HG03521 (cell line): ENCODE results near the gene HSFY1.
"Not testable (repeated sequence)": the region's sequence is repeated elsewhere in the genome, so short reads cannot be mapped to it uniquely, and the experiment has no call there.

Experiments
- ATAC-seq: cut with Tn5 transposase; IDR thresholded peaks from one replicate; pipeline ENCODE4 v1.9.1; 2021; ENCODE audit warnings: mild to moderate bottlenecking, moderate library complexity; ENCODE audit not compliant: unreplicated experiment

Gene HSFY1

GRCh38 chrY:18546420-18546819, at the start of gene HSFY1:
TSS of gene HSFY1 (plus strand) at chrY:18546720. CDS start at chrY:18546788, 68 bp downstream.
- not testable (repeated sequence) for ATAC-seq

- ATAC-seq, result not testable (repeated sequence)
Observed at GRCh38 chrY:18504266-18504665, 42.3 kb upstream of the HSFY1 start.

GRCh38 chrY:18530995-18531655, 15.4 kb upstream of the HSFY1 start:
- ATAC-seq, result not testable (repeated sequence)

- not testable (repeated sequence) for ATAC-seq
Observed at GRCh38 chrY:18538952-18539351, 7.6 kb upstream of the HSFY1 start.

GRCh38 chrY:18553132-18553531, 6.6 kb downstream of the HSFY1 start:
- not testable (repeated sequence) for ATAC-seq

GRCh38 chrY:18565915-18566314, 19.4 kb downstream of the HSFY1 start:
- ATAC-seq, result not testable (repeated sequence)
